Mesenchymal stem cell (in vitro differentiated cells and primary cell): ENCODE measurements around the gene AEN.

ENCODE experiments used
- DNase-seq: peaks from one replicate; pipeline ENCODE4 v3.0.0-alpha.2; 2013
- H2AFZ ChIP-seq: one replicate; pipeline ENCODE4 v1.6.1; 2013; ENCODE audit warnings: low read depth, mild to moderate bottlenecking, control low read depth, inconsistent platforms, low read length, moderate library complexity
- H2AK5ac ChIP-seq: 2 replicates; pipeline ENCODE4 v1.6.1; 2013; ENCODE audit warnings: low read length, moderate library complexity, mild to moderate bottlenecking, inconsistent platforms; ENCODE audit not compliant: severe bottlenecking
- H2BK120ac ChIP-seq: one replicate; pipeline ENCODE4 v1.6.1; 2013; ENCODE audit warnings: low read depth, mild to moderate bottlenecking, inconsistent platforms, low read length, moderate library complexity
- H2BK12ac ChIP-seq, 2 experiments: one replicate each; pipeline ENCODE4 v1.6.1; 2013; ENCODE audit warnings: inconsistent platforms in 2 of 2, low read length in 2 of 2, mild to moderate bottlenecking in 2 of 2, moderate library complexity in 2 of 2, control low read depth in 1 of 2
- H2BK15ac ChIP-seq: one replicate; pipeline ENCODE4 v1.6.1; 2013; ENCODE audit warnings: mild to moderate bottlenecking, low read depth, inconsistent platforms; ENCODE audit not compliant: poor library complexity, severe bottlenecking
- H2BK5ac ChIP-seq: 2 replicates; pipeline ENCODE4 v1.6.1; 2013; ENCODE audit warnings: low read depth, mild to moderate bottlenecking, low read length, control low read depth, inconsistent platforms; ENCODE audit not compliant: poor library complexity, severe bottlenecking
- H3K14ac ChIP-seq, 2 experiments: one replicate each; pipeline ENCODE4 v1.6.1; 2013; ENCODE audit warnings: inconsistent platforms in 2 of 2, low read length in 2 of 2, control low read depth in 1 of 2, mild to moderate bottlenecking in 1 of 2, moderate library complexity in 1 of 2
- H3K18ac ChIP-seq, 2 experiments: one replicate each; pipeline ENCODE4 v1.6.1; 2013; ENCODE audit warnings: inconsistent platforms in 2 of 2, low read length in 2 of 2, control low read depth in 1 of 2, low read depth in 1 of 2, mild to moderate bottlenecking in 1 of 2
- H3K23ac ChIP-seq, 2 experiments: one replicate each; pipeline ENCODE4 v1.6.1; 2013; ENCODE audit warnings: inconsistent platforms in 2 of 2, low read length in 2 of 2, mild to moderate bottlenecking in 2 of 2, moderate library complexity in 2 of 2, control low read depth in 1 of 2
- H3K27ac ChIP-seq: 2 replicates; pipeline ENCODE4 v1.5.1; 2013; ENCODE audit warnings: mild to moderate bottlenecking, moderate library complexity, low read length, control low read depth, inconsistent platforms; ENCODE audit not compliant: poor library complexity, severe bottlenecking
- H3K27me3 ChIP-seq, 2 experiments: 2 replicates each; pipeline versions ENCODE4 v1.6.1 to v1.7.0; 2013; ENCODE audit warnings: low read length in 2 of 2, mild to moderate bottlenecking in 2 of 2, moderate library complexity in 2 of 2, control low read depth in 1 of 2, inconsistent platforms in 1 of 2; ENCODE audit not compliant: control insufficient read depth in 1 of 2, insufficient read depth in 1 of 2
- H3K36me3 ChIP-seq, 2 experiments: 2 replicates each; pipeline versions ENCODE4 v1.6.1 to v1.7.0; 2013; ENCODE audit warnings: low read length in 2 of 2, control low read depth in 1 of 2, inconsistent platforms in 1 of 2, low read depth in 1 of 2, mild to moderate bottlenecking in 1 of 2; ENCODE audit not compliant: insufficient read depth in 2 of 2, control insufficient read depth in 1 of 2
- H3K4ac ChIP-seq, 2 experiments: one replicate each; pipeline ENCODE4 v1.6.1; 2013; ENCODE audit warnings: inconsistent platforms in 2 of 2, low read length in 2 of 2, mild to moderate bottlenecking in 2 of 2, moderate library complexity in 2 of 2, control low read depth in 1 of 2, low read depth in 1 of 2
- H3K4me1 ChIP-seq: 2 replicates; pipeline ENCODE4 v1.6.1; 2013; ENCODE audit warnings: low read depth, low read length, control low read depth; ENCODE audit not compliant: control insufficient read depth, insufficient read depth
- H3K4me2 ChIP-seq: 2 replicates; pipeline ENCODE4 v1.6.1; 2013; ENCODE audit warnings: low read length, mild to moderate bottlenecking, inconsistent platforms; ENCODE audit not compliant: poor library complexity, severe bottlenecking
- H3K4me3 ChIP-seq, 2 experiments: 2 replicates each; pipeline versions ENCODE4 v1.5.1 to v1.7.0; 2013; ENCODE audit warnings: low read length in 2 of 2, mild to moderate bottlenecking in 2 of 2, control low read depth in 1 of 2, low read depth in 1 of 2; ENCODE audit not compliant: insufficient read depth in 1 of 2
- H3K79me1 ChIP-seq: replicated peaks from 2 replicates; pipeline ENCODE4 v1.6.1; 2013; ENCODE audit warnings: mild to moderate bottlenecking, control low read depth, low read length, inconsistent platforms; ENCODE audit not compliant: poor library complexity, severe bottlenecking
- H3K9ac ChIP-seq: 2 replicates; pipeline ENCODE4 v1.7.0; 2013; ENCODE audit warnings: mild to moderate bottlenecking, low read length, moderate library complexity
- H3K9me3 ChIP-seq: 2 replicates; pipeline ENCODE4 v1.7.0; 2013; ENCODE audit warnings: mild to moderate bottlenecking, low read length; ENCODE audit not compliant: control insufficient read depth
- H4K8ac ChIP-seq: one replicate; pipeline ENCODE4 v1.6.1; 2013; ENCODE audit warnings: inconsistent platforms, mild to moderate bottlenecking, low read length, moderate library complexity
- H4K91ac ChIP-seq: one replicate; pipeline ENCODE4 v1.6.1; 2013; ENCODE audit warnings: mild to moderate bottlenecking, low read length, inconsistent platforms
- WGBS: methylation state at CpG from one replicate; pipeline ENCODE4 v1.1.7; 2013; ENCODE audit warnings: mixed read lengths; 5-methylcytosine and 5-hydroxymethylcytosine counted together

AEN gene

GRCh38 chr15:88637436-88637835, 16.3 kb downstream of the AEN start:
- no peak overlapping the region for H3K4ac ChIP-seq
- peaks cover 13 to 39% of the 10 kb centered on the region in 2 experiments for H3K36me3 ChIP-seq
- H3K4me3 ChIP-seq: no peak overlapping the region
- H4K8ac ChIP-seq: no peak overlapping the region
- no peak overlapping the region for H3K27ac ChIP-seq
- peaks cover 9% of the 10 kb centered on the region for H3K79me1 ChIP-seq
- 74% methylated on average over 7 of the region's 7 CpGs for WGBS
- no peak overlapping the region for H2AK5ac ChIP-seq
- H3K9ac ChIP-seq: peak overlapping the region; percentile 90
- H3K27me3 ChIP-seq: no peaks in the 10 kb centered on the region
- H2BK120ac ChIP-seq: no peak overlapping the region
- H3K9me3 ChIP-seq: no peaks in the 10 kb centered on the region
- peak overlapping the region; percentile 49 for H2BK5ac ChIP-seq
- H2BK15ac ChIP-seq: no peak overlapping the region
- H3K18ac ChIP-seq: no peak overlapping the region
- DNase-seq: no peak
- no peak overlapping the region for H3K23ac ChIP-seq
- no peak overlapping the region for H3K14ac ChIP-seq
- peaks cover 21% of the 10 kb centered on the region for H3K4me1 ChIP-seq
- peak overlapping the region in 1 of 2 experiments; percentile 57 for H2BK12ac ChIP-seq
- no peak overlapping the region for H3K4me2 ChIP-seq
- no peak overlapping the region for H2AFZ ChIP-seq
- no peak overlapping the region for H4K91ac ChIP-seq

- DNase-seq: no peak
- H3K27me3 ChIP-seq: no peaks in the 10 kb centered on the region
- H3K4ac ChIP-seq: peak overlapping the region; percentile 67 to 92
- H2AFZ ChIP-seq: peak overlapping the region; percentile 18
- peak overlapping the region in 1 of 2 experiments; percentile 78 for H2BK12ac ChIP-seq
- peak overlapping the region in 1 of 2 experiments; percentile 80 for H3K4me3 ChIP-seq
- no peaks in the 10 kb centered on the region for H3K9me3 ChIP-seq
- peak overlapping the region; percentile 65 for H2BK120ac ChIP-seq
- H3K23ac ChIP-seq: peak overlapping the region in 1 of 2 experiments; percentile 37
- peaks cover 12 to 35% of the 10 kb centered on the region in 2 experiments for H3K36me3 ChIP-seq
- peak overlapping the region; percentile 74 for H2BK5ac ChIP-seq
- H3K18ac ChIP-seq: peak overlapping the region; percentile 85 to 89
- H4K8ac ChIP-seq: peak overlapping the region; percentile 92
- H3K4me1 ChIP-seq: peaks cover 21% of the 10 kb centered on the region
- peaks cover 9% of the 10 kb centered on the region for H3K79me1 ChIP-seq
- H3K9ac ChIP-seq: peak overlapping the region; percentile 90
- H3K14ac ChIP-seq: no peak overlapping the region
- WGBS: 63% methylated on average over 6 of the region's 7 CpGs
- H4K91ac ChIP-seq: peak overlapping the region; percentile 83
- peak overlapping the region; percentile 61 for H2AK5ac ChIP-seq
- H3K27ac ChIP-seq: peak overlapping the region; percentile 83
- H3K4me2 ChIP-seq: peak overlapping the region; percentile 57
- H2BK15ac ChIP-seq: peak overlapping the region; percentile 96
Measured at GRCh38 chr15:88637841-88638625, 16.9 kb downstream of the AEN start.

- H4K91ac ChIP-seq: peak within 1 kb of the TSS; percentile 88
- H2BK5ac ChIP-seq: peak within 1 kb of the TSS; percentile 74
- no peaks in the 10 kb centered on the region for H3K27me3 ChIP-seq
- H2AK5ac ChIP-seq: peak within 1 kb of the TSS; percentile 61
- peak within 1 kb of the TSS; percentile 96 for H2BK15ac ChIP-seq
- no peaks in the 10 kb centered on the region for H3K9me3 ChIP-seq
- H3K4me2 ChIP-seq: peak within 1 kb of the TSS; percentile 57
- 12% methylated on average over 22 of the region's 27 CpGs for WGBS
- H3K79me1 ChIP-seq: peaks cover 9% of the 10 kb centered on the region
- peaks cover 21% of the 10 kb centered on the region for H3K4me1 ChIP-seq
- peak; percentile 99 for DNase-seq
- peak within 1 kb of the TSS; percentile 67 to 92 for H3K4ac ChIP-seq
- peak within 1 kb of the TSS; percentile 90 for H3K9ac ChIP-seq
- peak within 1 kb of the TSS in 1 of 2 experiments; percentile 35 for H3K14ac ChIP-seq
- peak within 1 kb of the TSS; percentile 85 to 89 for H3K18ac ChIP-seq
- H2BK12ac ChIP-seq: peak within 1 kb of the TSS; percentile 45 to 89
- H3K27ac ChIP-seq: peak within 1 kb of the TSS; percentile 83
- peak within 1 kb of the TSS; percentile 19 for H2AFZ ChIP-seq
- H3K36me3 ChIP-seq: peaks cover 12 to 28% of the 10 kb centered on the region in 2 experiments
- peak within 1 kb of the TSS in 1 of 2 experiments; percentile 37 for H3K23ac ChIP-seq
- H4K8ac ChIP-seq: peak within 1 kb of the TSS; percentile 95
- H2BK120ac ChIP-seq: peak within 1 kb of the TSS; percentile 87
- peak within 1 kb of the TSS; percentile 42 to 80 for H3K4me3 ChIP-seq
Measured at GRCh38 chr15:88638626-88639372, 17.7 kb downstream of the AEN start, which contains the start of gene ISG20. TSS of gene ISG20 (plus strand) at chr15:88639016. CDS start at chr15:88639367, 351 bp downstream.
